Right lobe of liver (tissue), 4 donors: Measurements from ENCODE around the gene TM4SF5.

Source experiments
- CTCF ChIP-seq, 4 donors: fragments of 200-600 bp in 3 of 4; fragments of 450-650 bp in 1 of 4; IDR thresholded peaks; one replicate each; pipeline versions ENCODE4 v1.5.1 to v1.8.0; 2016 to 2022; ENCODE audit warnings: antibody characterized with exemption in 4 of 4, mild to moderate bottlenecking in 2 of 4
- POLR2A ChIP-seq: fragments of 450-650 bp; IDR thresholded peaks from one replicate; pipeline ENCODE4 v1.6.1; 2017; ENCODE audit warnings: antibody characterized with exemption, mild to moderate bottlenecking
- donor health status: DM: no; HTN: no; CAD: no.
- donor health status: DM: no; HTN: no; CAD: no.
- donor health status: DM: no; HTN: yes; CAD: no.

- TF ChIP-seq POLR2A (no peak), CTCF (IDR thresholded peaks at IDR 0.05) (no peak)
These were observed 19.0 kb downstream of the TM4SF5 start for GRCh38 chr17:4790705-4791088.
